Measurements from ENCODE around the gene NAP1L4. TPM values are rescaled to one million over a fixed set of nuclear protein-coding genes. Genes with fewer than 3 reads are reported as not detected.

The NAP1L4 gene
- polyA plus RNA-seq, 1 of the 3 experiments (the other 2 are of a cell fraction) = 104 TPM

GRCh38 chr11:2975594-2975993, 16.5 kb downstream of the NAP1L4 start:
- H3F3A ChIP-seq (replicated peaks; ENCODE audit: insufficient read depth) = no peaks in the 10 kb centered on the region
- H3K79me2 ChIP-seq (ENCODE audit: insufficient read depth) = peaks cover 94% of the 10 kb centered on the region
- H3K9me3 ChIP-seq = no peaks in the 10 kb centered on the region
- H3K4me1 ChIP-seq (ENCODE audit: control insufficient read depth in 1 of 2, insufficient read depth in 2 of 2, low read depth in 1 of 2, low read length in 1 of 2) = no peaks in the 10 kb centered on the region
- H3K4me2 ChIP-seq = no peak overlapping the region
- DNase-seq = peak; percentile 44
- no peaks in the 10 kb centered on the region for H3K9me2 ChIP-seq
- 87% methylated on average over 4 of the region's 4 CpGs for WGBS (ENCODE audit: low lambda C conversion rate)
- peaks cover 39% of the 10 kb centered on the region for H4K20me1 ChIP-seq (ENCODE audit: insufficient read depth)
- H3K27ac ChIP-seq (ENCODE audit: low read depth in 2 of 2, low read length in 1 of 2) = no peak overlapping the region
- CTCF ChIA-PET = interaction anchor here (0.6 to 3.8 kb wide), 17 partner anchors 10 to 242 kb away, joined by 3 to 29 read pairs (median 7); no protein-coding TSS in a partner anchor
- H3K27me3 ChIP-seq (ENCODE audit: insufficient read depth) = no peaks in the 10 kb centered on the region
- H3K9ac ChIP-seq = no peak overlapping the region
- H3K4me3 ChIP-seq (ENCODE audit: low read depth in 2 of 2, low read length in 1 of 2) = no peak overlapping the region
- H2AFZ ChIP-seq (ENCODE audit: low read depth) = no peak overlapping the region
- TF ChIP-seq CTCF (IDR thresholded peaks at IDR 0.05) = peak; percentile 53
- TF ChIP-seq SMC3 (IDR thresholded peaks at IDR 0.05; ENCODE audit: low read depth, low read length) = peak; percentile 47
- no peak for TF ChIP-seq CHD2 (IDR thresholded peaks at IDR 0.05; ENCODE audit: low read length, partially characterized antibody)
- TF ChIP-seq RAD21 (IDR thresholded peaks at IDR 0.05; ENCODE audit: low read length) = peak; percentile 70
- no peak for TF ChIP-seq YY1 (IDR thresholded peaks at IDR 0.05; ENCODE audit: low read depth)
- POLR2A ChIA-PET = no interaction called here
- peaks cover 61 to 69% of the 10 kb centered on the region in 2 experiments for H3K36me3 ChIP-seq (replicated peaks in 1 of 2; ENCODE audit: control insufficient read depth in 1 of 2, insufficient read depth in 2 of 2, low read length in 1 of 2)

- WGBS (ENCODE audit: low lambda C conversion rate) = 93% methylated on average over 3 of the region's 3 CpGs
- CTCF ChIA-PET = interaction anchor here (1.3 to 3.8 kb wide), 6 partner anchors 14 to 243 kb away, joined by 3 to 29 read pairs (median 10); no protein-coding TSS in a partner anchor
Measured at GRCh38 chr11:2974272-2974671, 17.9 kb downstream of the NAP1L4 start.

More at GRCh38 chr11:2974272-2974671, 17.9 kb downstream of the NAP1L4 start:
- Histone ChIP-seq H4K20me1 (ENCODE audit: insufficient read depth) (peaks cover 30% of the 10 kb centered on the region), H3K9ac (no peak overlapping the region), H3K4me1 (ENCODE audit: control insufficient read depth in 1 of 2, insufficient read depth in 2 of 2, low read depth in 1 of 2, low read length in 1 of 2) (no peaks in the 10 kb centered on the region), H2AFZ (ENCODE audit: low read depth) (no peak overlapping the region), H3K9me2 (no peaks in the 10 kb centered on the region), H3K36me3 (replicated peaks in 1 of 2; ENCODE audit: control insufficient read depth in 1 of 2, insufficient read depth in 2 of 2, low read length in 1 of 2) (peaks cover 67 to 82% of the 10 kb centered on the region in 2 experiments), H3F3A (replicated peaks; ENCODE audit: insufficient read depth) (no peaks in the 10 kb centered on the region), H3K9me3 (no peaks in the 10 kb centered on the region), H3K4me3 (ENCODE audit: low read depth in 2 of 2, low read length in 1 of 2) (no peak overlapping the region), H3K27me3 (ENCODE audit: insufficient read depth) (no peaks in the 10 kb centered on the region), H3K4me2 (no peak overlapping the region), H3K79me2 (ENCODE audit: insufficient read depth) (peaks cover 89% of the 10 kb centered on the region), H3K27ac (ENCODE audit: low read depth in 2 of 2, low read length in 1 of 2) (no peak overlapping the region)
- DNase-seq = no peak
- no peak for TF ChIP-seq TCF12 (IDR thresholded peaks at IDR 0.05)
- TF ChIP-seq EP300 (IDR thresholded peaks at IDR 0.05; ENCODE audit: borderline replicate concordance in 1 of 2, low read depth in 1 of 2, low read length in 1 of 2) = no peak
- TF ChIP-seq MAX (IDR thresholded peaks at IDR 0.05; ENCODE audit: low read depth) = no peak
- no peak for TF ChIP-seq CTCF (IDR thresholded peaks at IDR 0.05)
- no peak for TF ChIP-seq MXI1 (IDR thresholded peaks at IDR 0.05; ENCODE audit: low read depth, low read length)
- TF ChIP-seq RAD21 (IDR thresholded peaks at IDR 0.05; ENCODE audit: low read length) = no peak
- TF ChIP-seq SIN3A (IDR thresholded peaks at IDR 0.05; ENCODE audit: borderline replicate concordance, low read depth, low read length) = no peak
- TF ChIP-seq NFIC (IDR thresholded peaks at IDR 0.05; ENCODE audit: borderline replicate concordance) = no peak
- no peak for TF ChIP-seq PBX3 (IDR thresholded peaks at IDR 0.05)
- TF ChIP-seq NRF1 (IDR thresholded peaks at IDR 0.05; ENCODE audit: low read depth, low read length) = no peak
- no peak for TF ChIP-seq TAF1 (IDR thresholded peaks at IDR 0.05; ENCODE audit: borderline replicate concordance, low read depth, low read length)
- TF ChIP-seq CHD2 (IDR thresholded peaks at IDR 0.05; ENCODE audit: low read length, partially characterized antibody) = no peak
- no peak for TF ChIP-seq TEAD4 (IDR thresholded peaks at IDR 0.05; ENCODE audit: borderline replicate concordance, insufficient read depth)
- TF ChIP-seq GABPA (IDR thresholded peaks at IDR 0.05; ENCODE audit: low read depth) = no peak
- TF ChIP-seq GATA2 (CRISPR knock-in tag; IDR thresholded peaks at IDR 0.05) = no peak
- no peak for TF ChIP-seq ELF1 (IDR thresholded peaks at IDR 0.05)
- TF ChIP-seq FOSL2 (IDR thresholded peaks at IDR 0.05; ENCODE audit: borderline replicate concordance, low read depth) = no peak
- POLR2A ChIA-PET = no interaction called here

Data from SK-N-SH (cell line).